NK-92 (cell line): Measurements from ENCODE around the gene HLA-DRB5.
"Not testable (repeated sequence)": the region's sequence is repeated elsewhere in the genome, so short reads cannot be mapped to it uniquely, and the experiment has no call there.

Source experiments
- DNase-seq: peaks from one replicate; lab custom pipeline; 2025; ENCODE audit not compliant: unreplicated experiment; lab: John Stamatoyannopoulos, UW

Gene HLA-DRB5

GRCh38 chr6:32517654-32518445 is 12.2 kb downstream of the HLA-DRB5 start:
- DNase-seq: no peak

GRCh38 chr6:32501016-32501415 is 29.1 kb downstream of the HLA-DRB5 start:
- no peak for DNase-seq

- DNase-seq: no peak
These were observed 37.7 kb downstream of the HLA-DRB5 start for GRCh38 chr6:32492351-32492750.

GRCh38 chr6:32491700-32492099 is 38.4 kb downstream of the HLA-DRB5 start:
- DNase-seq: no peak

- DNase-seq: no peak
These were observed 42.0 kb downstream of the HLA-DRB5 start for GRCh38 chr6:32488083-32488482.

DNA sequence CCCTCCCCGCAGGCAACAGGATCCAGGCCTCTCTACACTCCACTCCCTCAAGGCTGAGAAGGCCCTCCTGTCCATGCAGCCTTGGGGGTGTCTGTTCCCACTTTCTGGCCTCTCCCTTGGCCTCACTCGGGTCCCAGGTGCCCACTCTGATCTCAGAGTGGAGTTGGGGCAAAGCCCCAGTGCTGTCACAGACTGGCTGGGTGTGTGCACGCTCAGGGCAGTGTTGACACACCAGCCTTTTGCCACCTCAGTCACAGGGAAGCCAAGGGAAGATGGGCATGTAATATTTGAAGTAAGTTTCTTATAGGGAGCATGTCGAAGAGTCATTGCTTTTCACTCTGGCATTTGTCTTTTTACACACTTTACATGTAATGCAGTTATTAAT is 45.5 kb downstream of the HLA-DRB5 start:
- DNase-seq: no peak

DNA sequence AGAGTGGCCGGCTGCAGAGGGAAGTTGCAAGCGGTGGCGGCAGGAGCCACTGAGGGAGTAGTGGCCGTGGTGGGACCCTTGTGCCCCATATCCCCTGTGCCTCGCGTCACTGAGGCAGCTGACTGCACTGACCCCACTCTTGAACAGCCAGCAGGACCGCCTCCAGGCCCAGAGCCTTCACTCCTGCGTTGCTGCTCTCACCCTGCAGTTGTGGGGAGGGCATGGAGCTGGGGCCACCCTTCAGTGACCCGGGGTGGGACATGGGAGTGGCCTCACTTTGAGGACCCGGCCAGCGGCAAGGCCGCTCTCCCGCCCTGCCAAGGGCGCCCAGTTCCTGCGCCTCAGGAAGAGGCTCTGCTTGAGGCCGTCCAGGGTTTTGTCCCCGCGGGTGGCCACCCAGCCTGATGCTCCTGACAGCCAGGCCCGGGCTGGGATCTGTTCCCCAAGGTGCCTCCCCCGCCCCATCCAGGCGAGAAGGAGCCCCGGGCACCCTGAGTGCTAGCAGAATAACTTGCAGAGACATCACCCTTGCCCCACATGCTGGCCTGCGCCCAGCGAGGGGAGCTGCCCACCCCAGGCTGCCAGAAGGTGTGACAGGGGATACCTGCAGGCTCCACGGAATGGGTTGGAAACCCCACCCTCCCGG is 46.0 kb downstream of the HLA-DRB5 start:
- DNase-seq: no peak

DNA sequence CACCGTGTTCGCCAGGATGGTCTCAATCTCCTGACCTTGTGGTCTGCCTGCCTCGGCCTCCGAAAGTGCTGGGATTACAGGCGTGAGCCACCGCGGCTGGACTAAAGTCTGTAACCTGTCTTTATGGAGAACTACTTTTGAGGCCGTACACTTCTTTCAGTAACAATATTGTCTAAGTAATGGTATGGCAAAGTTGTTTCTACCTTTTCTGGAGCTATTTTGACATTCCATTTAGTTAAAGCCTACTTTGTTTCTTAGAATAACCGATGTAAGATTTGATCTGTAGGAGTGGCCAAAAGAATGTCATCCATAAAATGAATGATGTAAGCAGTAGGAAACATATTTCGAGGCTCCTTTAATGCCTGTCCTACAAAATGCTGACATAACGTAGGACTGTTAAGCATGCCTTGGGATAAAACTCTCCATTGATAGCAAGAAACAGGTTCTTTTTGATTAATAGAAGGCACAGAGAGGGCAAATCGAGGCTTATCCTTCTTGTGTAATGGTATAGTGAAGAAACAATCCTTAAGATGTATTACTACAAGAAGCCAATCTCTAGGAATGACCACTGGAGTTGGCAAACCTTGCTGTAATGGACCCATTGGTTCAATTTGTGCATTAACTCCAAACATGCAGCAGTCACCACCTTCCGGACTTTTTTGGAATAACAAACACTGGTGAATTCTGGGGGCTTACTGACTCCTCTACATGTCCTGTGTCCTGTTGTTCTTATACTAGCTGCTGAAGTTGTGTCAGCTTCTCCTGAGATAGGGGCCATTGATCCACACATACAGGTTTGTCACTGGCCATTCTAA is 54.5 kb downstream of the HLA-DRB5 start:
- no peak for DNase-seq

DNA sequence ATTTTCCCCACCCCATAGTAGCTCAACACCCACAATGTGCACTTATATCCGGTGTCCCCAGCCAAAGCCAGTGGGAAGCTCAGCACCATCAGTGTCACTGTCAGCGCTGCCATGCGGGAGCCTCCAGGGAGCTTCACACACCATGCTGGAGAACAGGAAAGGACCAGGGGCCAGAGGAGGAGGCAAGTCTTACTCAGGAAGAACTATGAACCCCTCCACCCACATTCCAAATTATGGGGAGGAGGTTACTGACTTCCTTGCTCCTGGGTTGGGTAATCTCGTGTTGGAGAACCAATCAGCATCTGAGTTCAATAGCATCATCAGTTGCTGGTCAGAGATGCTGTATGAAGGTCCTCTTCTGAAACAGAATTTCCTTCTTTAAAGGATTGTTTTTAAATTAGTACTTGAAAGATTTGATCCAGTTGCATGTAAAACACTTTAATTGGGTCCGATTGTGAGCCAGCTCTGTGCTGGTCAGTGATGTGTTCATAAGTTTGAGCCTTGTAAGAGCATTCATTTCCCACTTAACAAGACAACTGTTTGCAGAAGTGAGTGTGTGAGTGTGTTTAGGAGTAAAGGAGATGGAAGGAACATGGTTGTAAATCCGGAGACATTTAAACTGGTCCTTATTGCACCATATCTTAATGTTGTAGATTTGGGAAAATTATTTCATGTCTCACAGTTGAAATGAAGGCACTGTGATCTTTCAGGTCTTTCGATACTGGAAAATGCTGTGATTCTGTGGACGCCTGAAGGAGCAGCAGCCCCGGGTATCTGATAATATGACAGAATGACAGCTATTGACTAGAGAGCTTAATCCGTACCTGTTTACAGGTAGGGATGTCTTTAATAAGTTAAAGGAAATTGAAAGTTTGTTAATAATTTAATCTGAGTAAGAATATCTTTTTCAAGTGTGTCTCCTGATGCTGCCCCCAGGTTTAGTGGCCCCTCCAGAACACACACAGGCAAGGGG is 56.4 kb downstream of the HLA-DRB5 start:
- DNase-seq: not testable (repeated sequence)

GRCh38 chr6:32472781-32473375 is 57.2 kb downstream of the HLA-DRB5 start:
- no peak for DNase-seq

DNA sequence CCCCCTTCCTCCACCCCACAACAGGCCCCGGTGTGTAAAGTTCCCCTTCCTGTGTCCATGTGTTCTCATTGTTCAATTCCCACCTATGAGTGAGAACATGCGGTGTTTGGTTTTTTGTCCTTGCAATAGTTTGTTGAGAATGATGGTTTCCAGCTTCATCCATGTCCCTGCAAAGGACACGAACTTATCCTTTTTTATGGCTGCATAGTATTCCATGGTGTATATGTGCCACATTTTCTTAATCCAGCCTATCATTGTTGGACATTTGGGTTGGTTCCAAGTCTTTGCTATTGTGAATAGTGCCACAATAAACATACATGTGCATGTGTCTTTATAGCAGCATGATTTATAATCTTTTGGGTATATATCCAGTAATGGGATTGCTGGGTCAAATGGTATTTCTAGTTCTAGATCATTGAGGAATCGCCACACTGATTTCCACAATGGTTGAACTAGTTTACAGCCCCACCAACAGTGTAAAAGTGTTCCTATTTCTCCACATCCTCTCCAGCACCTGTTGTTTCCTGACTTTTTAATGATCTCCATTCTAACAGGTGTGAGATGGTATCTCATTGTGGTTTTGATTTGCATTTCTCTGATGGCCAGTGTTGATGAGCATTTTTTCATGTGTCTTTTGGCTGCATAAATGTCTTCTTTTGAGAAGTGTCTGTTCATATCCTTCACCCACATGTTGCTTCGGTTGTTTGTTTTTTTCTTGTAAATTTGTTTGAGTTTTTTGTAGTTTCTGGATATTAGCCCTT is 62.2 kb downstream of the HLA-DRB5 start:
- not testable (repeated sequence) for DNase-seq
